ENCODE results near the gene OR4D6. TPM values are rescaled to one million over a fixed set of nuclear protein-coding genes. Genes with fewer than 3 reads are reported as not detected.

Gene OR4D6
- total and polyA plus RNA-seq, 4 donors: not detected

DNA sequence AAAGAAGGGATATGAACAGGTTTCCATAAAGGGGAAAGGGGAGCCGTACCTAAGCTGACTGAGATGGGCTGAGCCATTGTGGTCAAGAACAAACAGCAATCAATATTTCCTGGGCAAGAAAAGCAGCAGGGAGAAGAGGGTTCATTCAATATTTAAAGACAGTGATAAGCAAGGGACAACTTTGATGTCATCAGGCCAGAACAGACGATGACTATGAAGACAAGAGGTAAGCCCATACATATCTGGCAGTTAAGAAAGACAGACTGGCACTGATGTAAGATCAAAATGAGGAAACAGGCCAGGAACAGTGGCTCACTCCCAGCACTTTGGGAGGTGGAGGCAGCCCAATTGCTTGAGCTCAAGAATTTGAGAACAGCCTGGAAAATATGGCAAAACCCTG is 32.9 kb upstream of the OR4D6 start (continued):
- no peak for TF ChIP-seq SP1 (IDR thresholded peaks at IDR 0.05)
- TF ChIP-seq, protein P1, sequence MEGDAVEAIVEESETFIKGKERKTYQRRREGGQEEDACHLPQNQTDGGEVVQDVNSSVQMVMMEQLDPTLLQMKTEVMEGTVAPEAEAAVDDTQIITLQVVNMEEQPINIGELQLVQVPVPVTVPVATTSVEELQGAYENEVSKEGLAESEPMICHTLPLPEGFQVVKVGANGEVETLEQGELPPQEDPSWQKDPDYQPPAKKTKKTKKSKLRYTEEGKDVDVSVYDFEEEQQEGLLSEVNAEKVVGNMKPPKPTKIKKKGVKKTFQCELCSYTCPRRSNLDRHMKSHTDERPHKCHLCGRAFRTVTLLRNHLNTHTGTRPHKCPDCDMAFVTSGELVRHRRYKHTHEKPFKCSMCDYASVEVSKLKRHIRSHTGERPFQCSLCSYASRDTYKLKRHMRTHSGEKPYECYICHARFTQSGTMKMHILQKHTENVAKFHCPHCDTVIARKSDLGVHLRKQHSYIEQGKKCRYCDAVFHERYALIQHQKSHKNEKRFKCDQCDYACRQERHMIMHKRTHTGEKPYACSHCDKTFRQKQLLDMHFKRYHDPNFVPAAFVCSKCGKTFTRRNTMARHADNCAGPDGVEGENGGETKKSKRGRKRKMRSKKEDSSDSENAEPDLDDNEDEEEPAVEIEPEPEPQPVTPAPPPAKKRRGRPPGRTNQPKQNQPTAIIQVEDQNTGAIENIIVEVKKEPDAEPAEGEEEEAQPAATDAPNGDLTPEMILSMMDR (IDR thresholded peaks at IDR 0.05; ENCODE audit: low read depth, low read length, missing input control): no peak

- WGBS: 82% methylated on average over 4 of the region's 4 CpGs
Measured at GRCh38 chr11:59425131-59425530, 31.6 kb upstream of the OR4D6 start.

DNA sequence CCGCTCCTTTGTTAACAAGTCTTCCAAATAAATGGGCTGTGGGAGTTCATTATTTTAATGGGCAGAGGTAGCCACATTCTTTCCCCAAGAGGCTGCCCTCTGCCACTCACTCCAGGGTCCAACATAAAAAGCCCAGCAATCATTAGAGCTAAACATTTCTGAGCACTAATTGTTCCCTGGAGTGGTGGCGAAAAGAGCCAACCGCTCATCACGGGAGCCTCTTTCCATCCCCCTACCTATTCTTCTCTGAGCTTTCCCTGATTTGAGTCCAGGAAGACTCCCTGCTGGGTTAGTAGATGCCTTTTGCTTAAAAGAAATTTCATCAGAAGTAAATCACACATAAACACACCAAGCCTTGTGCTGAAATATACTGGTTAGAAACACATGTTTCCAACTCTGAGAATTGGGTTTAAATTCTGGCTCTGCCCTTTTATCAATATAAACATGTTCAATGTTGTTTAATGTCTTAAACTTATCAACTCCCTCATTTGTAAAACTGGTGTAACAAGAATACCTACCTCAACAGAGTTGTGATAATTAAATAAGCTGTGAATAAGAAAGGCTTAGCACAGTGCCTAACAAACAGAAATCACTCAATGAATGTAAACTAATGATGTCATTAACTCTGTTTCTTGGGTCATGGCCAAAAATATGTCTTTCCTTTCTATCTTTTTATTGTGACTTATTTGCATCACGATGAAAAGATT is 30.2 kb upstream of the OR4D6 start, which contains the start of gene OR5A2:
Gene OR5A2 (minus strand): TSS at position 53 of the 707 bp plus-strand sequence. CDS start 3,460 bp downstream, outside the sequence.
- no peak within 1 kb of the TSS for H3K9ac ChIP-seq (ENCODE audit: low read depth in 1 of 2, low read length in 2 of 2)
- H3K4me3 ChIP-seq (ENCODE audit: low read depth in 1 of 3, low read length in 3 of 3): no peak within 1 kb of the TSS
- TF ChIP-seq RXRA (IDR thresholded peaks at IDR 0.05): no peak
- TF ChIP-seq MAX (IDR thresholded peaks at IDR 0.05): no peak
- TF ChIP-seq TAF1 (conservative IDR thresholded peaks at IDR 0.05): no peak
- TF ChIP-seq EGR1 (IDR thresholded peaks at IDR 0.05; ENCODE audit: low read depth in 2 of 2): no peak
- TF ChIP-seq RAD21 (IDR thresholded peaks at IDR 0.05): no peak
- TF ChIP-seq SP1 (IDR thresholded peaks at IDR 0.05): no peak
- TF ChIP-seq, protein P2, sequence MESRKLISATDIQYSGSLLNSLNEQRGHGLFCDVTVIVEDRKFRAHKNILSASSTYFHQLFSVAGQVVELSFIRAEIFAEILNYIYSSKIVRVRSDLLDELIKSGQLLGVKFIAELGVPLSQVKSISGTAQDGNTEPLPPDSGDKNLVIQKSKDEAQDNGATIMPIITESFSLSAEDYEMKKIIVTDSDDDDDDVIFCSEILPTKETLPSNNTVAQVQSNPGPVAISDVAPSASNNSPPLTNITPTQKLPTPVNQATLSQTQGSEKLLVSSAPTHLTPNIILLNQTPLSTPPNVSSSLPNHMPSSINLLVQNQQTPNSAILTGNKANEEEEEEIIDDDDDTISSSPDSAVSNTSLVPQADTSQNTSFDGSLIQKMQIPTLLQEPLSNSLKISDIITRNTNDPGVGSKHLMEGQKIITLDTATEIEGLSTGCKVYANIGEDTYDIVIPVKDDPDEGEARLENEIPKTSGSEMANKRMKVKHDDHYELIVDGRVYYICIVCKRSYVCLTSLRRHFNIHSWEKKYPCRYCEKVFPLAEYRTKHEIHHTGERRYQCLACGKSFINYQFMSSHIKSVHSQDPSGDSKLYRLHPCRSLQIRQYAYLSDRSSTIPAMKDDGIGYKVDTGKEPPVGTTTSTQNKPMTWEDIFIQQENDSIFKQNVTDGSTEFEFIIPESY (IDR thresholded peaks at IDR 0.05): no peak
- TF ChIP-seq GABPA (IDR thresholded peaks at IDR 0.05 in 1 of 2, conservative IDR thresholded peaks at IDR 0.05 in 1 of 2): no peak
- no peaks in the 10 kb centered on the region for H3K36me3 ChIP-seq (ENCODE audit: control insufficient read depth in 4 of 4, insufficient read depth in 3 of 4, low read depth in 1 of 4, low read length in 3 of 4)
- H3K9me3 ChIP-seq (ENCODE audit: control insufficient read depth in 4 of 4, low read length in 3 of 4): no peaks in the 10 kb centered on the region
- no peak within 1 kb of the TSS for H3K27ac ChIP-seq (ENCODE audit: low read depth in 1 of 2, low read length in 2 of 2)
- 88% methylated on average over 5 of the region's 5 CpGs for WGBS
- H3K4me1 ChIP-seq (ENCODE audit: control insufficient read depth in 4 of 4, insufficient read depth in 4 of 4, low read length in 3 of 4): no peaks in the 10 kb centered on the region
- no peak for DNase-seq (ENCODE audit: low spot score)
- H3K27me3 ChIP-seq (ENCODE audit: control insufficient read depth in 4 of 4, insufficient read depth in 4 of 4, low read length in 3 of 4): no peaks in the 10 kb centered on the region

More at GRCh38 chr11:59425131-59425530, 31.6 kb upstream of the OR4D6 start:
- Histone ChIP-seq H3K4me3 (ENCODE audit: low read depth in 1 of 3, low read length in 3 of 3) (no peak overlapping the region), H3K9me3 (ENCODE audit: control insufficient read depth in 4 of 4, low read length in 3 of 4) (no peaks in the 10 kb centered on the region), H3K4me1 (ENCODE audit: control insufficient read depth in 4 of 4, insufficient read depth in 4 of 4, low read length in 3 of 4) (no peaks in the 10 kb centered on the region), H3K27ac (ENCODE audit: low read depth in 1 of 2, low read length in 2 of 2) (no peak overlapping the region), H3K27me3 (ENCODE audit: control insufficient read depth in 4 of 4, insufficient read depth in 4 of 4, low read length in 3 of 4) (no peaks in the 10 kb centered on the region), H3K9ac (ENCODE audit: low read depth in 1 of 2, low read length in 2 of 2) (no peak overlapping the region), H3K36me3 (ENCODE audit: control insufficient read depth in 4 of 4, insufficient read depth in 3 of 4, low read depth in 1 of 4, low read length in 3 of 4) (no peaks in the 10 kb centered on the region)
- no peak for DNase-seq (ENCODE audit: low spot score)
- no peak for TF ChIP-seq NR2F2 (IDR thresholded peaks at IDR 0.05)
- no peak for TF ChIP-seq TAF1 (conservative IDR thresholded peaks at IDR 0.05)
- TF ChIP-seq HNF4A (conservative IDR thresholded peaks at IDR 0.05): no peak
- TF ChIP-seq JUND (IDR thresholded peaks at IDR 0.05): no peak
- no peak for TF ChIP-seq REST (IDR thresholded peaks at IDR 0.05)
- TF ChIP-seq MAX (IDR thresholded peaks at IDR 0.05): no peak

All from liver (tissue), 9 donors.